SK-N-MC (cell line): Measurements from ENCODE around the gene SPSB3.

Experiments used
- DNase-seq: peaks from one replicate; pipeline ENCODE4 v3.0.0-alpha.2; 2011; ENCODE audit warnings: low read depth, low spot score
- H3K27ac ChIP-seq: fragments of 200-600 bp; sonication (generic); 2 replicates; pipeline ENCODE4 v1.5.1; 2016; ENCODE audit warnings: mixed run types
- H3K36me3 ChIP-seq: fragments of 200-600 bp; sonication (generic); 2 replicates; pipeline ENCODE4 v1.6.1; 2017; ENCODE audit warnings: antibody characterized with exemption, low read length, mixed read lengths; ENCODE audit not compliant: insufficient read depth
- H3K4me3 ChIP-seq: fragments of 200-600 bp; sonication (generic); 2 replicates; pipeline ENCODE4 v1.5.1; 2016
- H3K9ac ChIP-seq: fragments of 200-600 bp; sonication (generic); 2 replicates; pipeline ENCODE4 v1.8.0; 2017; ENCODE audit warnings: mixed run types, mixed read lengths; ENCODE audit not compliant: insufficient read length
- H3K9me3 ChIP-seq: fragments of 200-600 bp; sonication (generic); 2 replicates; pipeline ENCODE4 v1.6.1; 2017; ENCODE audit warnings: low read depth, mild to moderate bottlenecking, antibody characterized with exemption, low read length, moderate library complexity, mixed read lengths
- EZH2 ChIP-seq: fragments of 200-600 bp; sonication (generic); IDR thresholded peaks from one replicate; pipeline ENCODE4 v1.6.1; 2017; ENCODE audit warnings: antibody characterized with exemption
- FOXP2 ChIP-seq: optimal IDR thresholded peaks from 2 replicates; pipeline ENCODE3; 2011; ENCODE audit warnings: mild to moderate bottlenecking, moderate library complexity; ENCODE audit not compliant: insufficient read depth; ENCODE audit errors: extremely low read length, control extremely low read depth
- POLR2AphosphoS5 ChIP-seq: IDR thresholded peaks from 2 replicates; pipeline ENCODE4 v1.6.1; 2012; ENCODE audit warnings: mild to moderate bottlenecking, low read depth, low read length, borderline replicate concordance

The SPSB3 gene

GRCh38 chr16:1788095-1788707 is 5.8 kb upstream of the SPSB3 start:
- no peak overlapping the region for H3K27ac ChIP-seq
- no peaks in the 10 kb centered on the region for H3K9me3 ChIP-seq
- no peak for TF ChIP-seq POLR2AphosphoS5
- no peak for TF ChIP-seq EZH2
- TF ChIP-seq FOXP2 = no peak
- DNase-seq = no peak
- no peaks in the 10 kb centered on the region; the same call in 1 of the 2 replicates for H3K36me3 ChIP-seq
- H3K9ac ChIP-seq = no peak overlapping the region
- H3K4me3 ChIP-seq = no peak overlapping the region

DNA sequence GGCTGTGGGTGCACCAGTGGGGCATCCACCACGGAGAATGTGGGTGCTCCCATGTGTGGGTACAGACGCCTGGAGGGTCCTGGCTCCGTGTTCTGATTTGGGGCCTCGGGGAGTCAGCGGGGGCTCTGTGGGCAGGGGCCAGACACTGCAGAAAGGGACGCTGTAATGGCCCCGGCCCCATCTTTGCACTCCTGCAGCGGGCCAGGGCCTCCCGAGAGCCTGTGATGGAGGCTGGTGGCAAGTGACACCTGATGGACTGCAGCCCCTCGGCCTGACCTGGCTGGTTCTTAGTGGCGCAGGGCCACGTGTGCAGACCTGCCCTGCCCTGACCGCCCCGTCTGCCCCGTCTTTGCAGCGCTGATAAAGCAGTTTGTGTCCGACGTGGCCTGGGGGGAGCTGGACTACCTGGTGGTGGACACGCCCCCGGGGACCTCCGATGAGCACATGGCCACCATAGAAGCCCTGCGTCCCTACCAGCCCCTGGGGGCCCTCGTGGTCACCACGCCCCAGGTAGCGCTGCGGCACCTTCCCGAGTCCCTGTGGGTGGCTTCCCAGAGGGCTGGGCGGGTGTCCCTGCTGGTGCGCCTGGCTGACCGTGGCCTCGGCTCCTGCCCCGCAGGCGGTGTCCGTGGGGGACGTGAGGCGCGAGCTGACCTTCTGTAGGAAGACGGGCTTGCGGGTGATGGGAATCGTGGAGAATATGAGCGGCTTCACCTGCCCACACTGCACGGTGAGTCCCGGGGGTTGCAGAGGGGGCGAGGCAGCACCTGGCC is 5.1 kb upstream of the SPSB3 start:
- Histone ChIP-seq H3K9ac (no peak overlapping the region), H3K9me3 (no peaks in the 10 kb centered on the region), H3K36me3 (no peaks in the 10 kb centered on the region; the same call in 1 of the 2 replicates), H3K4me3 (no peak overlapping the region), H3K27ac (no peak overlapping the region)
- TF ChIP-seq FOXP2 (no peak), EZH2 (no peak), POLR2AphosphoS5 (no peak)
- no peak for DNase-seq

- TF ChIP-seq POLR2AphosphoS5 (no peak), FOXP2 (no peak), EZH2 (no peak)
- H3K4me3 ChIP-seq = no peak overlapping the region
- H3K9me3 ChIP-seq = no peaks in the 10 kb centered on the region
- H3K9ac ChIP-seq = no peak overlapping the region
- no peak for DNase-seq
- no peaks in the 10 kb centered on the region; the same call in 1 of the 2 replicates for H3K36me3 ChIP-seq
- H3K27ac ChIP-seq = no peak overlapping the region
Measured at GRCh38 chr16:1787056-1787321, 4.6 kb upstream of the SPSB3 start.

DNA sequence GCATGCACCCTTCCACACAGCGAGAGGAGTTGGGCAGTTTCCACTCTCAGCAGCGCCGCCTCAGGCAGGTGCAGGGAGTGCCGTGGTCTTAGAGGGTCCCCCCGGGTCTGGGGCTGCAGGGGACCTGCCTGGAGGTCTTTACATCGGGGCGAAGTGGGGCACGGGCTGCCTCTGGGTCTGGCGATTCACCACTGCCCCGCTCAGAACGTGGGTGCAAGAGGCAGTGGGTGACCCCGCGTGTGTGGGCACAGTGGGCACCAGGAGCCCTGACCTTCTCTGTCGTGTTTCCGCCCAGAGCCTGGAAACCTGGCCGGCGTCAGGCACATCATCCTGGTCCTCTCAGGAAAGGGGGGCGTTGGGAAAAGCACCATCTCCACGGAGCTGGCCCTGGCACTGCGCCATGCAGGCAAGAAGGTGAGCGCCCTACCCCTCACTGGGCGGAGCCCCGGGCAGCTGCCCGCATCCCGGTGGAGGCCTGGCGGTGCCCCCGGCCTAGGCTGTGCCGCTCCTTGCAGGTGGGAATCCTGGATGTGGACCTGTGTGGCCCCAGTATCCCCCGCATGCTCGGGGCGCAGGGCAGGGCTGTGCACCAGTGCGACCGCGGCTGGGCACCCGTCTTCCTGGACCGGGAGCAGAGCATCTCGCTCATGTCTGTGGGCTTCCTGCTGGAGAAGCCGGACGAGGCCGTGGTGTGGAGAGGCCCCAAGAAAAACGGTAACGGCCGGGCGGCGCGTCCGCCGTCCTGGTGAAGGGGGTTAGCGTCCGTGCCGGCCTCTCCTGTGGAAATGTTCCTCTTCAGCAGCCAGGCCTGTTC is 4.1 kb upstream of the SPSB3 start:
- Histone ChIP-seq H3K9me3 (no peaks in the 10 kb centered on the region), H3K27ac (no peak overlapping the region), H3K9ac (no peak overlapping the region), H3K36me3 (no peaks in the 10 kb centered on the region; the same call in 1 of the 2 replicates), H3K4me3 (no peak overlapping the region)
- no peak for DNase-seq
- no peak for TF ChIP-seq POLR2AphosphoS5
- no peak for TF ChIP-seq FOXP2
- TF ChIP-seq EZH2 = no peak

- DNase-seq = no peak
- no peak overlapping the region for H3K27ac ChIP-seq
- H3K9ac ChIP-seq = no peak overlapping the region
- no peak for TF ChIP-seq EZH2
- no peak for TF ChIP-seq FOXP2
- no peak for TF ChIP-seq POLR2AphosphoS5
- no peaks in the 10 kb centered on the region for H3K9me3 ChIP-seq
- no peaks in the 10 kb centered on the region; the same call in 1 of the 2 replicates for H3K36me3 ChIP-seq
- H3K4me3 ChIP-seq = no peak overlapping the region
Measured at GRCh38 chr16:1785846-1786170, 3.4 kb upstream of the SPSB3 start.

DNA sequence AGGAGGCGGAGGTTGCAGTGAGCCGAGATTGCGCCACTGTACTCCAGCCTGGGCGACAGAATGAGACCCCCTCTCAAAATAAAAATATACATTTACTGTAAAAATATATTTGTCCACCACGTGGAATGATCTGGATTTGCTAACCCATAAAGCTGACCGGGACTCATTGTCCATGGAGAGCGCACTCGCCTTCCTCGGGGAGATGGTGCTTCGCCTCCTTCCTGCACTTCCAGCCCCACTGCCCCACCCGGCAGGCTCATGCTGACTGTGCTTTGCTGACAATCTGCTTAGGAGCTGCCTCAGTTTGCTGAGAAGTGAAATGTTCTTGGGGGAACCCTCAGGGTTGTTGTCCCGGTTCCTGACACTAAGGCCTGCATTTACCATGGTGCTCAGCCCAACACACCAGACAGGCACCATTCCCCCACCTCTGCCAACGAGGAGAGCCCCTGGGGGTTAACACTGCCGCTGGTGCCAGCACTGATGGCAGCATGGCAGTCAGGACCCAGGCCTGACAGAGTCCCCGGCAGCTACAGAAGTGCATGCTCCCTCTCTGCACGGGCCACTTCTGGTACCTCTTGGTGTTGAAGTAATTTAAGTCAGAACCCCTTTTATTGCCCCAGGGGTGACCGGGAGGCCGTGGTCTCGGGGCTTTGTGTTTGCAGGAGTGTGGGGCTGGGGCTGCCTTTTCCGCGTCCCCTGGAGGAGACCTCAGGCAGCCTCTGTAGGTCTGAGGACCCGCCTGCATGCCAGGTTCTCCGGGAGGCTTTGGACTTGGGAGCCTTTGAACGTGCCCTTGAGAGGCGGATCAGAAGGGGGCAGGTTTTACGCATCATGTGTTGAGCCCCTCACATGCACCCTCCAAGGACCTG is 2.8 kb upstream of the SPSB3 start:
- no peak overlapping the region for H3K9ac ChIP-seq
- no peak overlapping the region for H3K27ac ChIP-seq
- no peak overlapping the region for H3K4me3 ChIP-seq
- no peak for DNase-seq
- H3K9me3 ChIP-seq = no peaks in the 10 kb centered on the region
- no peaks in the 10 kb centered on the region; the same call in 1 of the 2 replicates for H3K36me3 ChIP-seq
- TF ChIP-seq POLR2AphosphoS5 (no peak), FOXP2 (no peak), EZH2 (no peak)

- no peak overlapping the region for H3K27ac ChIP-seq
Measured at GRCh38 chr16:1781758-1782407, 488 bp downstream of the SPSB3 start.

More at GRCh38 chr16:1781758-1782407, 488 bp downstream of the SPSB3 start:
- no peaks in the 10 kb centered on the region for H3K9me3 ChIP-seq
- no peak for DNase-seq
- TF ChIP-seq POLR2AphosphoS5 = no peak
- no peak for TF ChIP-seq FOXP2
- TF ChIP-seq EZH2 = no peak
- peak overlapping the region; percentile 76 for H3K9ac ChIP-seq
- peak overlapping the region; percentile 92 for H3K4me3 ChIP-seq
- H3K36me3 ChIP-seq = no peaks in the 10 kb centered on the region; the same call in 1 of the 2 replicates
